HG02884 (cell line): ENCODE results near the gene MEGF11.

Experiments
- ATAC-seq: cut with Tn5 transposase; IDR thresholded peaks from one replicate; pipeline ENCODE4 v1.9.1; 2021; ENCODE audit warnings: mild to moderate bottlenecking, moderate library complexity; ENCODE audit not compliant: unreplicated experiment

Gene MEGF11

DNA sequence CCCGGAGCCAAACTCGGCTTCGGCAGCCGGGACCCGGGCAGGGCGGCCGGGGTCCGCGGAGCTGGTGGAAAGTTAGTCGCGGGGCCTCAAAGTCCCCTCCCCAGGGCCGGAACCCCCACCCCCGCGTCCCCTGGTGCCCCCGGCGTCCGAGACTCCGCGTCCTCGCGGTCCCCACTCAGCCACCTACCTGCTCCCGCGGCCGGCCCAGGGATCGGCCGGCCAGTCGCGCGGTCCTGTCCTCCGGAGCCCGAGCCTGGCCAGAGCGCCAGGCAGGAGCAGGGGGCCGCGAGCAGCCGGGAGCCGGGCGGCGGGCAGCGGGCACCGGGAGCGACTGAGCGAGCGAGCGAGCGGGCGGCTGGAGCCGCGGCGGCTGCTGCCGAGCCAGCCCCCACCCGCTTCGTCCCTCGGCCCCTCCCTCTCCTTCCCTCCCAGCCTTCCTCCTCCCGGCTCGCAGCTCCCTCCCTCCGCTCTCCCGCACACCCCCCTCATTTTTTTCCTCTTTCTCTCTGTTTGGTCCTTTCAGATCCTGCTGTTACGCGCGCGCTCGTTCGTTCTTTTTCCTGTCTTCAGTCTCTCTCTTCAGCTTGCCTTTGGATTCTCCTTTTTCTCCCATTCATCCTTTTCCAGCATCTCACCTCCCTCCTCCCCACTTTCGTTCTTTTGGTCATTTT is at the start of gene MEGF11:
Gene MEGF11, minus strand, starts transcription at position 333 of the 671 bp plus-strand sequence. CDS start 125,347 bp downstream, outside the sequence.
- ATAC-seq: no peak

GRCh38 chr15:66302489-66303278 is 49.1 kb upstream of the MEGF11 start:
- ATAC-seq: no peak

DNA sequence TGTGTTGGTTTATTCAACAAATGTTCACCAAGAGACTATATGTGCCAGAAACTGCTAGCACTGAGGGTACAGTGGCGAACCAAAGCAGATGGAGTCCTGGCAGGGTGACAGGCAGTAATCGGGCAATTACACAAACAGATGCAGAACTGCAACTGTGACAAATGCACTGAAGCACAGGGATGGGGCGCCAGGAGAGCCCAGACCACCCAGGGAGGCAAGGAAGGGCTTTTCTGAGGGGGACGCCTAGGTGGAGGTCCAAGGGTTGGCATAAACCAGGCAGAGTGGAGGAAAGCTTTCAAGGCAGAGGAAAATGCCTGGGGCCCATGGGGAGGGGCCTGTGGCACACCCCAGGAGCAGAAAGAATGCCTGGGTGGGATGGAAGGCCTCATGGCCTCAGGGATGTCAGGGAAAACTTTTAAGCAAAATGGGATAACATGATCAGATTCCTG is 45.3 kb upstream of the MEGF11 start:
- no peak for ATAC-seq

DNA sequence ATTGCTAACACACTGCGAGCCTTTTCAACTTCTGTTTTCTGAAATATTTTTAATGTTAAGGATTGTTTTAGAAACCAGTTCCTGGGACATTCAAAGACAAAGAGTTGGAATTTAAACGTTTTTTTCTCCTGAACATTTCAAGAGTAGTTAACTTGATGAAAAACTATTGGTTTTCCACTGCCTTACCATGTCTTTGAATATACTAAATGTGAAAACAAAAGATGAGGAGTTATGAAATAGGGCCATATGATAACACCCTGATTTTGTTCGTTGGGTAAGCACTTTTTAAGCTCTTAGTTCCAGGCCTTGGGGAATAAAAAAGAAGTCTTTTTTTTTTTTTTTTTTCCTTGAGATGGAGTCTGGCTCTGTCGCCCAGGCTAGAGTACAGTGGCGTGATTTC is 42.6 kb upstream of the MEGF11 start:
- no peak for ATAC-seq

GRCh38 chr15:66294932-66295235 is 41.3 kb upstream of the MEGF11 start:
- no peak for ATAC-seq

GRCh38 chr15:66294157-66294931 is 40.8 kb upstream of the MEGF11 start:
- peak; percentile 5 for ATAC-seq

GRCh38 chr15:66293419-66294156 is 40.0 kb upstream of the MEGF11 start, which contains the start of gene DIS3L:
DIS3L (plus strand) TSS chr15:66293568; CDS start chr15:66293597, 29 bp downstream.
- peak; percentile 68 for ATAC-seq

GRCh38 chr15:66292571-66293418 is 39.2 kb upstream of the MEGF11 start:
- ATAC-seq: no peak

DNA sequence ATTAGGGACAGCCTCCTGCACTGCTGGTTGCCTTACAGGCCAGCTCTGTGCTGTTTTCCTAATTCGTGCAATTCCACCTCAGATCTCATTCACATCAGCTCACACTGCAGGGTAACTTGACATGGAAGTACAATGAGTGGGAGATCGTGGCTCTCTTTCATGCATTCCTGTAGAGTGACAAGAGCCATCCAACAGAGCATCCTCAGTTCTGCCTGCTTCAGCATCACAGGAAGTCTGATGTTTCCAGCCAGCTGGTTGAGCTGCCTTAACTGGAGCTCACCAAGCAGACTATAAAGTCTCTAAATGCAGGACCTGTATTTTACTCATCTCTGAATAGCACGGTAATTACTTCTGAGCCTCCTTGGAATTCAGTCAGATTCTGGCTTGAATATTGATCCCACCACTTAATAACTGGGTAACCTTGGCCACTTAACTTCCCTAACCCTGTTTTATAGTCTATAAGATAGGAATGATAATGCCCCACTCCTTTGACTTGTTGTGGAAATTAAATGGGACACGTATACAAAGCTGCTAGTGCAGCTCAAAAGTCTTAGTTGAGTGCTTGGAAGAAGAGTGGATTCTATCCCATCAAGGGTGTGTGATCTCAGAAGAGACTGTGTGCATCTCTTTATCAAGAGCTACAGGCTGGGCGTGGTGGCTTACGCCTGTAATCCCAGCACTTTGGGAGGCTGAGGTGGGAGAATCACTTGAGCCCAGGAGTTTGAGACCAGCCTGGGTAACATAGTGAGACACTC is 38.4 kb upstream of the MEGF11 start:
- ATAC-seq: no peak

DNA sequence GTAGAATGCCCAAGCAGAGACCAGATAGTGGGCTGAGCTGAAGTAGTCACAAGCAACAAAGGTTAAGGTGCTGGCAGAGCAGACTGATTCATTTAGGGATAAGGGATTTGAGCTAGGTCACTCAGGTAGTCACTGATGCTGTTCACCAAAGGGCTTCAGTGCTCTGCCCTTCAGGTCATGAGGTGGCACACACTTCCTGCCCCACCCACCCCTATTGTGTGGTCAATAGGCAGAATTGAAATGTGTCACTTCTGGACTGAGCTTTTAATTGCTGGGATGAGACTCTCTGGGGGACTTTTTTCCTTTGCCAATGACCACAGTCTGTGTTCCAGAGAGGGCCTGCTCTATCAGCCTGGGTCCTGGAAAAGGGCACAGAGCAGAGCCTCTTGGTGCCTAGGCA is 37.0 kb upstream of the MEGF11 start:
- ATAC-seq: no peak

GRCh38 chr15:66290007-66290406 is 36.5 kb upstream of the MEGF11 start:
- no peak for ATAC-seq

- ATAC-seq: no peak
These were observed 35.1 kb upstream of the MEGF11 start for GRCh38 chr15:66288551-66289185.

DNA sequence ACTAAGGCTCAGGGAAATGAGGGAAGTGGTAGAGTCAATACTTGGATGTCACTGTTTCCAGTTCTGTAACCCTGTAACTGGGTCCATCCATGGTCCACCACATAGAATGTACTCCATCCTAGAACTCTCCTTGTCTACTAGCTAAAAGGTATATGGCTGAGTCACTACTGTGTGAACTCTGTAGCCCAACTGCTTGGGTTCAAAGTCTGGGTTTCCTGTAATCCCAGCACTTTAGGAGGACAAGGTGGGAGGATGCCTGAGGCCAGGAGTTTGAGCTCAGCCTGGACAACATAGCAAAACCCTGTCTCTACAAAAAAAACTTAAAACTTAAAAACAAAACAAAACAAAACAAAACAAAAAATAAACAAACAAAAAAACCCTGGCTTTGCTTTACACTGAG is 34.5 kb upstream of the MEGF11 start:
- no peak for ATAC-seq

GRCh38 chr15:66287461-66288057 is 34.0 kb upstream of the MEGF11 start:
- no peak for ATAC-seq

- no peak for ATAC-seq
These were observed 32.2 kb upstream of the MEGF11 start for GRCh38 chr15:66285533-66286280.

DNA sequence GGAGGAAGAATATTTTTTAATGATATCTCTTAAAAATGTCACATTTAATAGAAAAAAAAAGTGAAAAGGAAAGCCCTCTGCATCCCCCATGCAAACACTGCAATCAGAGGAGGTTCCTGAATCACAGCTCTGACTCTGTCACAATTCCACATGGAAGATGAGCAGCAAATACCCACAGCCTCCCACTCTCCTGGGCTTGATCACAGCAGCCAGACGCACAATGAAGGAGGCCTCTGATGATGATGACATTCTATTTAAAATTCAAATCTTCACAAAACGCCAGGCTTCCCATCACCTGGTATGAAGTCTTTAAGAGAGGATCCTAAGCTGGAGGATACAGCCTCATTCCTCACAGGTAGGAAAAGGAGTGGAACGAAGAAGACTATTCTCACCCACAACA is 30.7 kb upstream of the MEGF11 start:
- ATAC-seq: no peak

- no peak for ATAC-seq
These were observed 25.1 kb upstream of the MEGF11 start for GRCh38 chr15:66278671-66279070.

DNA sequence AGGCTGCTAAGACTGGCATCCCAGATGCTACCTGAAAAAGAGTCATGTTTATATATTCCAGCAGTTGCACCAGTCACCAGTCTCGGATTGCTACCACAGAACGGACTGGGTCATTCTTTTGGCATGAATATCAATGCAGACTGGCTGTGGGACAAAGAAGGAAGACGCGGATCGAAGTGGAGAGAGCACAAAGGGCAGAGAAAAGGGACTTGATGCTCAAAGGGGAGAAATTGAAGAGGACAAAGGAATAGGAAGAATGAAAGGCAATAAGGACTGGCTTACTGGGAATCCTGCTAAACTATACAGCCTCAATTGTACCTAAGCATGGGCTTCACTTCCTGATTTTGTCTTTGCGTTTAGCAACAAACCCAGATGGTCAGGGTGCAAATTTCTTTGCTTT is 24.5 kb upstream of the MEGF11 start:
- no peak for ATAC-seq
